ENCODE measurements around the gene MMAB.

Gene MMAB

GRCh38 chr12:109563291-109564284 is 9.7 kb downstream of the MMAB start:
- TF ChIP-seq, protein P1, sequence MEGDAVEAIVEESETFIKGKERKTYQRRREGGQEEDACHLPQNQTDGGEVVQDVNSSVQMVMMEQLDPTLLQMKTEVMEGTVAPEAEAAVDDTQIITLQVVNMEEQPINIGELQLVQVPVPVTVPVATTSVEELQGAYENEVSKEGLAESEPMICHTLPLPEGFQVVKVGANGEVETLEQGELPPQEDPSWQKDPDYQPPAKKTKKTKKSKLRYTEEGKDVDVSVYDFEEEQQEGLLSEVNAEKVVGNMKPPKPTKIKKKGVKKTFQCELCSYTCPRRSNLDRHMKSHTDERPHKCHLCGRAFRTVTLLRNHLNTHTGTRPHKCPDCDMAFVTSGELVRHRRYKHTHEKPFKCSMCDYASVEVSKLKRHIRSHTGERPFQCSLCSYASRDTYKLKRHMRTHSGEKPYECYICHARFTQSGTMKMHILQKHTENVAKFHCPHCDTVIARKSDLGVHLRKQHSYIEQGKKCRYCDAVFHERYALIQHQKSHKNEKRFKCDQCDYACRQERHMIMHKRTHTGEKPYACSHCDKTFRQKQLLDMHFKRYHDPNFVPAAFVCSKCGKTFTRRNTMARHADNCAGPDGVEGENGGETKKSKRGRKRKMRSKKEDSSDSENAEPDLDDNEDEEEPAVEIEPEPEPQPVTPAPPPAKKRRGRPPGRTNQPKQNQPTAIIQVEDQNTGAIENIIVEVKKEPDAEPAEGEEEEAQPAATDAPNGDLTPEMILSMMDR (IDR thresholded peaks at IDR 0.05; ENCODE audit: low read depth, low read length, missing control alignments), result no peak
- H3K4me3 ChIP-seq (replicated peaks; ENCODE audit: low read depth, low read length), result no peak overlapping the region
- no peak for DNase-seq (ENCODE audit: extremely low read depth, low read depth)

DNA sequence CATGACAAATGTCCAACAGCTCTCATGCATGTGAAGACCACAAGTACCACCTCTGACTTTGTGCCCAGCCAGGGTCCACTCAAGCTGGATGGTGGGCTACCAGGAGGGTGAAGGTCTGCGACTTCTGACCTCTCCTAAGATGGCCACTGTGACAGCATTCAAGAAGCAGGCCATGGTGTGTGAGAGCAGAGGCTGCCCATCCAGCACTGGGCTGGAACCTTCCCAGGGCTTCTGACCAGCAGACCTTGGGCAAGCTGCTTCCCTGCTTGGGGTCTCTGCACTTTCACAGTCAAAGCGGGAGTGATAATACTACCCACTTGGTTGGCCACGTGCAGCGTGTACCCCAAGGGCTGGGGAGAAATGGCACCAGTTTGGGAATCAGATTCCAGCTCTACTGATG is 10.4 kb downstream of the MMAB start:
- H3K4me3 ChIP-seq (replicated peaks; ENCODE audit: low read depth, low read length), result no peak overlapping the region
- TF ChIP-seq, protein P1 (IDR thresholded peaks at IDR 0.05; ENCODE audit: low read depth, low read length, missing control alignments), result no peak
- DNase-seq (ENCODE audit: extremely low read depth, low read depth), result no peak

DNA sequence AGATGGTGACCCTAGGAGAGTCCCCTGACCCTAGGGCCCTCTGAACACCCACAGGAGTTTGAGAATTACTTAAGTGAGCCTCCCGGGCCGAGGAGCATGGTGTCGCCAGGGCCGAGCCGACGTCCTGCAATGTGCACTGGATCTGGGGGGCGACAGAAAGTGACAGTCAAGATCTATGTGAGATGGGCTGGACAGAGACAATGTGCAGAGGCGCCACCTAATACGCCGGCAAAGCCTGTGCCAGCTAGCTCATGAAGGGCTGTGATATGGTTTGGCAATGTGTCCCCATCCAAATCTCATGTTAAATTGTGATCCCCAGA is 11.6 kb downstream of the MMAB start:
- H3K4me3 ChIP-seq (replicated peaks; ENCODE audit: low read depth, low read length), result no peak overlapping the region
- TF ChIP-seq, protein P1 (IDR thresholded peaks at IDR 0.05; ENCODE audit: low read depth, low read length, missing control alignments), result no peak
- DNase-seq (ENCODE audit: extremely low read depth, low read depth), result no peak

- TF ChIP-seq, protein P1 (IDR thresholded peaks at IDR 0.05; ENCODE audit: low read depth, low read length, missing control alignments), result no peak
- no peak for DNase-seq (ENCODE audit: extremely low read depth, low read depth)
- no peak overlapping the region for H3K4me3 ChIP-seq (replicated peaks; ENCODE audit: low read depth, low read length)
These were observed 12.2 kb downstream of the MMAB start for GRCh38 chr12:109560867-109561710.

DNA sequence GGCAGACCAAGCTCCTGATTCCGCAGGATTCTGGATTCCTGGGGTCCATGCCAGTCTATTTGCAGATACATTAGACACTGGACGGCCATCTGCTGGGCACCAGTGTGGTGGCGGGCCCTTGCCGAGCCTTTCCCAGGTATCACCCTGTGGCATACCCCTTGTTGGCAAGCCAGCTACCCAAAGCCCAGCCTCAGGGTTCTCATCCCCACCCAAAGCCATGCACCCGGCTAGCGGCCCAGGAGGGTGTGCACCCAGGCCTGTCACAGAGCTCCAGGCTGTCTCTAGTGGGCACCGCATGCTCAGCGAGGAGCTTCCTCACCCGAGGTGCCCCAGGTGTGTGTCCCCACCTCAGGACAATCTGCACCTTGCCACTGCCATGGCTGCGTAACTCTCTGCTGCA is 13.7 kb downstream of the MMAB start:
- no peak for DNase-seq (ENCODE audit: extremely low read depth, low read depth)

GRCh38 chr12:109559200-109559505 is 14.2 kb downstream of the MMAB start:
- TF ChIP-seq, protein P1 (IDR thresholded peaks at IDR 0.05; ENCODE audit: low read depth, low read length, missing control alignments), result no peak
- no peak for DNase-seq (ENCODE audit: extremely low read depth, low read depth)
- H3K4me3 ChIP-seq (replicated peaks; ENCODE audit: low read depth, low read length), result no peak overlapping the region

More for the DNA sequence above, 13.7 kb downstream of the MMAB start:
- TF ChIP-seq, protein P1 (IDR thresholded peaks at IDR 0.05; ENCODE audit: low read depth, low read length, missing control alignments), result no peak
- no peak overlapping the region for H3K4me3 ChIP-seq (replicated peaks; ENCODE audit: low read depth, low read length)
